NCI-H1436 treated with DMSO at 0.1 percent for 48 hours (cell line): Measurements from ENCODE around the gene SLC9A5.
A peak's percentile ranks its signal among the peaks of the same experiment; 100 is the strongest.

Experiments
- DNase-seq: peaks from one replicate; lab custom pipeline; 2025; lab: John Stamatoyannopoulos, UW

Gene SLC9A5

GRCh38 chr16:67241008-67241900, 7.5 kb upstream of the SLC9A5 start:
- DNase-seq = no peak

- no peak for DNase-seq
These were observed 6.5 kb upstream of the SLC9A5 start for GRCh38 chr16:67242138-67242730.

GRCh38 chr16:67243481-67243880, 5.3 kb upstream of the SLC9A5 start:
- DNase-seq = no peak

- DNase-seq = no peak
These were observed 4.2 kb upstream of the SLC9A5 start for GRCh38 chr16:67244387-67245185.

- no peak for DNase-seq
These were observed 3.6 kb upstream of the SLC9A5 start for GRCh38 chr16:67245186-67245585.

GRCh38 chr16:67245674-67246080, 3.1 kb upstream of the SLC9A5 start:
- DNase-seq = no peak

- DNase-seq = no peak
These were observed 2.6 kb upstream of the SLC9A5 start for GRCh38 chr16:67246081-67246755.

- DNase-seq = no peak
These were observed 2.0 kb upstream of the SLC9A5 start for GRCh38 chr16:67246756-67247191.

GRCh38 chr16:67247192-67248072, 1.3 kb upstream of the SLC9A5 start, which contains the start of gene FHOD1:
Gene FHOD1 (minus strand): TSS chr16:67247481. CDS start chr16:67247410, 71 bp downstream.
- DNase-seq = peak; percentile 78

- no peak for DNase-seq
These were observed 742 bp upstream of the SLC9A5 start for GRCh38 chr16:67248073-67248400.

GRCh38 chr16:67249178-67250044, 632 bp downstream of the SLC9A5 start:
- no peak for DNase-seq

GRCh38 chr16:67250045-67250327, 1.2 kb downstream of the SLC9A5 start:
- DNase-seq = no peak

GRCh38 chr16:67252609-67253497, 4.1 kb downstream of the SLC9A5 start:
- no peak for DNase-seq

- DNase-seq = no peak
These were observed 6.2 kb downstream of the SLC9A5 start for GRCh38 chr16:67254801-67255552.

GRCh38 chr16:67255553-67256221, 6.9 kb downstream of the SLC9A5 start:
- no peak for DNase-seq

GRCh38 chr16:67256701-67257230, 8.0 kb downstream of the SLC9A5 start:
- no peak for DNase-seq

GRCh38 chr16:67257486-67258160, 8.8 kb downstream of the SLC9A5 start:
- no peak for DNase-seq
